C4-2B (cell line): Measurements from ENCODE around the gene ZNF641.

Experiments
- CTCF ChIP-seq: fragments of 450-650 bp; conservative IDR thresholded peaks from 2 replicates; pipeline ENCODE4 v1.5.1; 2017; ENCODE audit warnings: mild to moderate bottlenecking
- ZFX ChIP-seq: fragments of 450-650 bp; IDR thresholded peaks from 2 replicates; pipeline ENCODE4 v1.6.1; 2017

- TF ChIP-seq CTCF (no peak), ZFX (no peak)
Observed at GRCh38 chr12:48349471-48349870, 1.2 kb downstream of the ZNF641 start.
